Cardiac septum (tissue), 1 donor: ENCODE results near the gene KISS1. TPM values are rescaled to one million over a fixed set of nuclear protein-coding genes. Genes with fewer than 3 reads are reported as not detected.

ENCODE experiments used
- DNase-seq: peaks from one replicate; pipeline ENCODE4 v3.0.0-alpha.2; 2020; ENCODE audit warnings: low spot score
- intact Hi-C: fragments of 100-400 bp; cut with DNase I; formaldehyde crosslinking; loops from one replicate; pipeline ENCODE4 v1.14.0; 2022
- total RNA-seq: library from RNA; stranded (reverse); fragmentation: NEBNext Ultra II Directional; extraction: Animal tissue kit (Norgen Biotek cat#: 25700); gene quantifications from one replicate; pipeline ENCODE4 v1.2.1, GENCODE V29; 2021
- donor health status: DM: no; HTN: no; CAD: no.

KISS1 gene
- total RNA-seq, 1 donor from 2014 or later = not detected

DNA sequence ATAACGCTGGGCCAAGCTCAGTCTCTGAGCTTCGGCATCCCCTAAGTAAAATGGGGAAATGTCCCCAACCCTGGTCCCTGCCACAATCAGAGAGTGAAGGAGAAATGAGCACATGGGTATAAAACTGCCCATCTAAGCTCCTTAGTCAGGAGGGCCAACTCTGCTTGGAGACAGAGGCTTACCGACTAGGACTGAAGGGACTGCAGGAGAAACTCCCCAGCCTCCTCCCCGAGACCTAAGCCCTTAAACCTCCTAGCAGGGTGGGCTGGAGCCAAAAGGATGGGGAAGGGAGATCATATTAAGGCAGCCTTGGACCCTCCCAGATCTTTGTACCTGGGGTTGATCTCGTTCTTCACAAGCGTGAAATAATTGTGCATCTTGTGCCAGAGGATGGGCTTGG is 50.0 kb downstream of the KISS1 start:
- intact Hi-C loops = no loop called here
- DNase-seq = no peak

DNA sequence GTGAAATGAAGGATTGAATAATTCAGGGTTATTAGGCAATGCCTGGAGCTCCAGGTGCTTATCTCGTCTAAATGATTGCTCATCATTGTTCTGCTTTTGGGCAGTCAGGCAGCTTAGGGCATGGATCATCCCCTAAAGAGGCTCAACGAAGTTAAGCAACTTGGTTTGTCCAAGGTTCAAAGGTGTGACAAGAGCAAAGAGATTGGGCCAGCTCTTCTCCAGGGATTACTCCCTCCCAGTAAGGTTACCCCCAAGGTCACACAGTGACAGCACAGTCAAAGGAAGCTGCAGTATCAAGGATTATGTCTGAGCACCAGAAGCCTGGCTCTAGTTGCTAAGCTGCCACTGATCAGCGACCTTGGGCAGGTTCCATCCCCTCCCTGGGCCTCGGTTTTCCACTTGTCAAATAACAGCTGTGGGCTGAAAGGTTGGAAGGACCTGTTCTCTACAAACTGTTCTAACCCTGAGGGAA is 51.2 kb downstream of the KISS1 start:
- no peak for DNase-seq
- intact Hi-C loops = no loop called here

GRCh38 chr1:204143276-204144041 is 52.8 kb downstream of the KISS1 start:
- no peak for DNase-seq
- intact Hi-C loops = no loop called here

- DNase-seq = no peak
- intact Hi-C loops = no loop called here
Observed at GRCh38 chr1:204142032-204142974, 54.0 kb downstream of the KISS1 start.

GRCh38 chr1:204141131-204141530 is 55.2 kb downstream of the KISS1 start:
- intact Hi-C loops = no loop called here
- no peak for DNase-seq

Other genes with a start within 250 kb of the KISS1 start
- 17.9 TPM for gene SOX13, start 123.4 kb downstream of the KISS1 start, total RNA-seq
- gene ETNK2, start 44.4 kb downstream of the KISS1 start, total RNA-seq = 1.9 TPM
- gene REN, start 30.2 kb downstream of the KISS1 start, total RNA-seq = not detected
- not detected for gene GOLT1A, start 17.5 kb upstream of the KISS1 start, total RNA-seq
- 27.9 TPM for gene PLEKHA6, start 163.4 kb upstream of the KISS1 start, total RNA-seq
- 21.2 TPM for gene PPP1R15B, start 215.3 kb upstream of the KISS1 start, total RNA-seq